H1 (cell line): ENCODE results near the gene SNAPC2. TPM values are rescaled to one million over a fixed set of nuclear protein-coding genes. Genes with fewer than 3 reads are reported as not detected.

Source experiments
- CTCF ChIA-PET: fragments of 300-600 bp; sonication (Branson Sonifier 250); formaldehyde crosslinking; loops from one replicate; lab custom pipeline; 2021; ENCODE audit not compliant: partially characterized antibody; lab: Charles Lee
- POLR2A ChIA-PET: fragments of 300-600 bp; sonication (Branson Sonifier 250); formaldehyde crosslinking; loops from one replicate; lab custom pipeline; 2021; ENCODE audit warnings: inconsistent platforms; ENCODE audit not compliant: partially characterized antibody; lab: Charles Lee
- DNase-seq, 2 experiments: peaks; one replicate each; pipeline versions ENCODE4 v3.0.0 to v3.0.0-alpha.2; 2010 to 2022; ENCODE audit warnings: low spot score in 2 of 2, low read depth in 1 of 2, mixed read lengths in 1 of 2
- FAIRE-seq: peaks from 2 replicates; lab custom pipeline; 2011; peaks lifted over from hg19 to GRCh38; lab: Jason Lieb, UNC
- H2AFZ ChIP-seq: 2 replicates; pipeline ENCODE4 v1.8.1; 2012; ENCODE audit warnings: low read length, inconsistent platforms
- H2AK5ac ChIP-seq: 2 replicates; pipeline ENCODE4 v1.6.1; 2013; ENCODE audit warnings: low read depth, low read length
- H2BK120ac ChIP-seq: replicated peaks from 2 replicates; pipeline ENCODE3; 2013; ENCODE audit warnings: low read depth, low read length, inconsistent platforms
- H2BK12ac ChIP-seq: 2 replicates; pipeline ENCODE4 v1.6.1; 2013; ENCODE audit warnings: low read depth, low read length
- H2BK15ac ChIP-seq: 2 replicates; pipeline ENCODE4 v1.6.1; 2013; ENCODE audit warnings: low read length
- H2BK20ac ChIP-seq: 2 replicates; pipeline ENCODE4 v1.6.1; 2013; ENCODE audit warnings: low read length
- H2BK5ac ChIP-seq: 2 replicates; pipeline ENCODE4 v1.6.1; 2013; ENCODE audit warnings: low read depth, low read length
- H3K14ac ChIP-seq: 2 replicates; pipeline ENCODE4 v1.6.1; 2013; ENCODE audit warnings: inconsistent platforms; ENCODE audit not compliant: insufficient read length
- H3K18ac ChIP-seq: 2 replicates; pipeline ENCODE4 v1.6.1; 2013; ENCODE audit warnings: low read length; ENCODE audit errors: extremely low read depth
- H3K23ac ChIP-seq: 2 replicates; pipeline ENCODE4 v1.6.1; 2013; ENCODE audit warnings: inconsistent platforms; ENCODE audit not compliant: insufficient read length
- H3K23me2 ChIP-seq: 2 replicates; pipeline ENCODE4 v1.6.1; 2013; ENCODE audit warnings: low read depth, low read length
- H3K27ac ChIP-seq: 2 replicates; pipeline ENCODE4 v1.6.1; 2011; ENCODE audit warnings: low read depth, low read length, inconsistent platforms
- H3K27me3 ChIP-seq, 4 experiments: replicated peaks in 1 of 4; 1 replicate in 1 of 4; 2 replicates in 3 of 4; pipeline versions ENCODE4 v1.6.1 to v1.8.1; 2011 to 2013; ENCODE audit warnings: low read length in 3 of 4, mild to moderate bottlenecking in 3 of 4, inconsistent platforms in 2 of 4, mixed read lengths in 2 of 4, moderate library complexity in 1 of 4; ENCODE audit not compliant: control insufficient read depth in 3 of 4, insufficient read depth in 3 of 4; ENCODE audit errors: extremely low read depth in 1 of 4
- H3K36me3 ChIP-seq, 4 experiments: 2 replicates each; pipeline versions ENCODE4 v1.6.1 to v1.8.1; 2011 to 2013; ENCODE audit warnings: mild to moderate bottlenecking in 4 of 4, low read length in 3 of 4, moderate library complexity in 2 of 4, control low read depth in 1 of 4, inconsistent platforms in 1 of 4; ENCODE audit not compliant: insufficient read depth in 4 of 4, control insufficient read depth in 2 of 4
- H3K4ac ChIP-seq: replicated peaks from 2 replicates; pipeline ENCODE3; 2013; ENCODE audit warnings: low read length, low read depth, mixed read lengths, inconsistent platforms; ENCODE audit not compliant: insufficient read length
- H3K4me1 ChIP-seq, 4 experiments: replicated peaks in 1 of 4; 1 replicate in 1 of 4; 2 replicates in 3 of 4; pipeline versions ENCODE4 v1.6.1 to v1.8.1; 2011 to 2013; ENCODE audit warnings: low read length in 3 of 4, inconsistent platforms in 2 of 4, mixed read lengths in 1 of 4; ENCODE audit not compliant: insufficient read depth in 4 of 4, control insufficient read depth in 3 of 4
- H3K4me2 ChIP-seq, 2 experiments: 2 replicates each; pipeline versions ENCODE4 v1.6.1 to v1.8.1; 2011 to 2013; ENCODE audit warnings: low read depth in 2 of 2, low read length in 2 of 2, control low read depth in 1 of 2, inconsistent platforms in 1 of 2, mild to moderate bottlenecking in 1 of 2; ENCODE audit not compliant: insufficient read depth in 1 of 2
- H3K4me3 ChIP-seq, 4 experiments: fragments of 200-600, 300-600 bp in 1 of 4; sonication (generic), shearing (Covaris generic), sonication (Bioruptor Twin) in 1 of 4; 2 replicates each; pipeline versions ENCODE4 v1.5.1 to v1.8.1; 2011 to 2016; ENCODE audit warnings: low read length in 4 of 4, low read depth in 3 of 4, control low read depth in 2 of 4, inconsistent platforms in 2 of 4, mild to moderate bottlenecking in 2 of 4, mixed read lengths in 1 of 4, moderate library complexity in 1 of 4; ENCODE audit not compliant: insufficient read depth in 2 of 4; ENCODE audit errors: extremely low read depth in 1 of 4
- H3K56ac ChIP-seq: replicated peaks from 2 replicates; pipeline ENCODE3; 2013; ENCODE audit warnings: low read depth, mild to moderate bottlenecking, mixed read lengths, low read length, inconsistent platforms; ENCODE audit not compliant: insufficient read length
- H3K79me1 ChIP-seq: 2 replicates; pipeline ENCODE4 v1.6.1; 2013; ENCODE audit warnings: low read depth, low read length, control low read depth
- H3K79me2 ChIP-seq, 2 experiments: 2 replicates each; pipeline versions ENCODE4 v1.6.1 to v1.8.1; 2012 to 2013; ENCODE audit warnings: low read length in 2 of 2, mild to moderate bottlenecking in 2 of 2, inconsistent platforms in 1 of 2; ENCODE audit not compliant: insufficient read depth in 2 of 2, control insufficient read depth in 1 of 2
- H3K9ac ChIP-seq, 4 experiments: replicated peaks in 1 of 4; 1 replicate in 1 of 4; 2 replicates in 3 of 4; pipeline versions ENCODE4 v1.6.1 to v1.8.1; 2011 to 2013; ENCODE audit warnings: low read depth in 3 of 4, low read length in 3 of 4, control low read depth in 2 of 4, mild to moderate bottlenecking in 2 of 4, moderate library complexity in 2 of 4, inconsistent platforms in 1 of 4; ENCODE audit errors: extremely low read depth in 1 of 4
- H3K9me3 ChIP-seq, 2 experiments: 2 replicates each; pipeline versions ENCODE4 v1.6.1 to v1.8.1; 2012 to 2013; ENCODE audit warnings: mild to moderate bottlenecking in 2 of 2, moderate library complexity in 2 of 2, control low read depth in 1 of 2, inconsistent platforms in 1 of 2, low read depth in 1 of 2, low read length in 1 of 2, mixed read lengths in 1 of 2; ENCODE audit not compliant: insufficient read depth in 2 of 2
- H4K20me1 ChIP-seq, 2 experiments: replicated peaks in 1 of 2; 2 replicates each; pipeline versions ENCODE3 to v1.8.1; 2011 to 2013; ENCODE audit warnings: inconsistent platforms in 2 of 2, low read length in 2 of 2, mild to moderate bottlenecking in 1 of 2; ENCODE audit not compliant: insufficient read depth in 2 of 2, control insufficient read depth in 1 of 2
- H4K5ac ChIP-seq: 2 replicates; pipeline ENCODE4 v1.6.1; 2013; ENCODE audit warnings: low read length, low read depth, mixed read lengths, inconsistent platforms; ENCODE audit not compliant: insufficient read length
- H4K8ac ChIP-seq: 2 replicates; pipeline ENCODE4 v1.8.0; 2013; ENCODE audit warnings: mild to moderate bottlenecking, moderate library complexity, low read length, inconsistent platforms; ENCODE audit not compliant: insufficient read depth; ENCODE audit errors: extremely low read depth
- H4K91ac ChIP-seq: replicated peaks from 2 replicates; pipeline ENCODE3; 2013; ENCODE audit warnings: low read length, mixed read lengths, inconsistent platforms; ENCODE audit not compliant: insufficient read length
- ASH2L ChIP-seq: fragments of 200-600, 300-600 bp; sonication (generic); IDR thresholded peaks from one replicate; pipeline ENCODE4 v1.7.1; 2017; ENCODE audit warnings: low read length
- ATF2 ChIP-seq: IDR thresholded peaks from 2 replicates; pipeline ENCODE4 v1.6.1; 2012; ENCODE audit warnings: low read length, inconsistent platforms
- CEBPB ChIP-seq: IDR thresholded peaks from 2 replicates; pipeline ENCODE4 v1.6.1; 2012; ENCODE audit warnings: low read depth, low read length
- CHD1 ChIP-seq: IDR thresholded peaks from 2 replicates; pipeline ENCODE4 v1.6.1; 2012; ENCODE audit warnings: low read depth, low read length, improper control_type of control experiment
- CTBP2 ChIP-seq: IDR thresholded peaks from 2 replicates; pipeline ENCODE4 v1.7.0; 2011; ENCODE audit warnings: borderline replicate concordance, mild to moderate bottlenecking, moderate library complexity, mixed read lengths, low read length; ENCODE audit not compliant: insufficient read depth, insufficient read length
- EP300 ChIP-seq, 2 experiments: IDR thresholded peaks; 1 replicate in 1 of 2; 2 replicates in 1 of 2; pipeline ENCODE4 v1.6.1; 2011 to 2012; ENCODE audit warnings: low read depth in 2 of 2, low read length in 2 of 2, mild to moderate bottlenecking in 2 of 2, borderline replicate concordance in 1 of 2, inconsistent platforms in 1 of 2, moderate library complexity in 1 of 2
- MAFK ChIP-seq: IDR thresholded peaks from 2 replicates; pipeline ENCODE4 v1.6.1; 2012; ENCODE audit warnings: low read depth, mild to moderate bottlenecking, improper control_type of control experiment, low read length
- RNF2 ChIP-seq: fragments of 200-900, 300-1000 bp; sonication (generic); IDR thresholded peaks from 2 replicates; pipeline ENCODE4 v1.7.1; 2016; ENCODE audit warnings: borderline replicate concordance, low read depth, mild to moderate bottlenecking, antibody characterized with exemption, low read length; ENCODE audit not compliant: poor library complexity, severe bottlenecking; ENCODE audit errors: missing control alignments
- TBP ChIP-seq: IDR thresholded peaks from 2 replicates; pipeline ENCODE4 v1.6.1; 2011; ENCODE audit warnings: low read depth, low read length, improper control_type of control experiment
- WGBS, 2 experiments: shearing (Covaris generic) in 1 of 2; methylation state at CpG; one replicate each; pipeline versions ENCODE4 v1.1.6 to v1.1.7; 2013 to 2015; ENCODE audit warnings: low lambda C conversion rate in 2 of 2, mixed read lengths in 2 of 2, inconsistent platforms in 1 of 2, low coverage in 1 of 2, missing lambda C conversion rate in 1 of 2; ENCODE audit not compliant: insufficient replicate concordance in 2 of 2, insufficient coverage in 1 of 2, insufficient read length in 1 of 2; ENCODE audit errors: extremely low coverage in 1 of 2, missing lambda C conversion rate in 1 of 2; 5-methylcytosine and 5-hydroxymethylcytosine counted together
- polyA plus RNA-seq, 7 experiments: library from polyadenylated mRNA; depleted of rRNA in 3 of 7; stranded (reverse) in 5 of 7; unstranded in 2 of 7; fragments of >200 nt in 5 of 7; fragments of 200-250 nt in 2 of 7; gene quantifications; 1 replicate in 5 of 7; 2 replicates in 1 of 7; 4 replicates in 1 of 7; pipeline versions ENCODE4 v1.2.1 to v1.2.3, GENCODE V29; 2011 to 2013; ENCODE audit warnings: missing spikeins in 2 of 7, mixed read lengths in 2 of 7
- total RNA-seq: library from RNA; stranded (reverse); fragmentation: NEBNext Ultra II Directional; extraction: Animal tissue kit (Norgen Biotek cat#: 25700); gene quantifications from 2 replicates; pipeline ENCODE4 v1.2.1, GENCODE V29; 2021
- TF ChIP-seq, protein P1 (sequence below): IDR thresholded peaks from 2 replicates; pipeline ENCODE4 v1.6.1; 2011; ENCODE audit warnings: low read depth, mild to moderate bottlenecking, low read length; ENCODE audit not compliant: insufficient read depth

SNAPC2 gene
- total and polyA plus RNA-seq, 2 of the 8 experiments (the other 6 are each of a cell fraction or from before 2014, with no cell fraction given): 18.2 to 20.3 TPM

- peaks cover 5 to 28% of the 10 kb centered on the region in 2 experiments; a peak in 3 of 4 replicates for H3K79me2 ChIP-seq
- ChIA-PET CTCF (interaction anchor here (0.6 to 2.2 kb wide), 4 partner anchors 12 to 651 kb away, joined by 3 to 6 read pairs (median 4); partner anchors contain the start of gene MAP2K7), POLR2A (interaction anchor here (6.4 to 13.5 kb wide), 3 partner anchors 10 to 19 kb away, joined by 52 to 205 read pairs (median 98); partner anchors contain the start of genes CTXN1 and SNAPC2)
- H3K9ac ChIP-seq: no peak overlapping the region
- no peak overlapping the region for H2AFZ ChIP-seq
- H4K91ac ChIP-seq: no peak overlapping the region
- H3K23ac ChIP-seq: no peak overlapping the region
- FAIRE-seq (no peak), DNase-seq (no peak)
- H3K56ac ChIP-seq: no peak overlapping the region
- WGBS, 2 experiments: 96% methylated on average over 11 of the region's 13 CpGs; no CpG with 5 or more reads in 1 of the 2 experiments
- H3K4me2 ChIP-seq: no peak overlapping the region
- no peaks in the 10 kb centered on the region for H3K27me3 ChIP-seq
- H2BK15ac ChIP-seq: no peak overlapping the region
- H3K79me1 ChIP-seq: peaks cover 8% of the 10 kb centered on the region
- H4K8ac ChIP-seq: no peak overlapping the region
- H3K14ac ChIP-seq: no peak overlapping the region
- no peak overlapping the region for H2BK120ac ChIP-seq
- no peaks in the 10 kb centered on the region for H3K9me3 ChIP-seq
- H2BK5ac ChIP-seq: no peak overlapping the region
- peaks cover 0 to 3% (median 0%) of the 10 kb centered on the region in 4 experiments; a peak in 1 of 7 replicates for H3K4me1 ChIP-seq
- H3K36me3 ChIP-seq: peaks cover 4 to 51% (median 21%) of the 10 kb centered on the region in 4 experiments
- H3K27ac ChIP-seq: no peak overlapping the region
- no peak overlapping the region for H3K4me3 ChIP-seq
- H3K4ac ChIP-seq: no peak overlapping the region
- no peak overlapping the region for H2BK20ac ChIP-seq
- H3K18ac ChIP-seq: no peak overlapping the region
- H2AK5ac ChIP-seq: no peak overlapping the region
- H4K20me1 ChIP-seq: peaks cover 0 to 5% of the 10 kb centered on the region in 2 experiments
- no peak overlapping the region for H2BK12ac ChIP-seq
- H4K5ac ChIP-seq: no peak overlapping the region
- H3K23me2 ChIP-seq: peaks cover 3% of the 10 kb centered on the region; the same call in 1 of the 2 replicates
- no peak for TF ChIP-seq RNF2
- TF ChIP-seq MAFK: no peak
- no peak for TF ChIP-seq TBP
- TF ChIP-seq, protein P1, sequence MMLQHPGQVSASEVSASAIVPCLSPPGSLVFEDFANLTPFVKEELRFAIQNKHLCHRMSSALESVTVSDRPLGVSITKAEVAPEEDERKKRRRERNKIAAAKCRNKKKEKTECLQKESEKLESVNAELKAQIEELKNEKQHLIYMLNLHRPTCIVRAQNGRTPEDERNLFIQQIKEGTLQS: no peak
- TF ChIP-seq CTBP2: no peak
- no peak for TF ChIP-seq ATF2
- no peak for TF ChIP-seq EP300 (IDR thresholded peaks at IDR 0.05; ENCODE audit: borderline replicate concordance in 1 of 2, low read depth in 2 of 2, low read length in 2 of 2)
- TF ChIP-seq CHD1: no peak
- no peak for TF ChIP-seq ASH2L
- no peak for TF ChIP-seq CEBPB
Measured at GRCh38 chr19:7940841-7941240, 20.7 kb downstream of the SNAPC2 start.
